Measurements from ENCODE around the gene ATAD5.

GRCh38 chr17:30807896-30808295 lies 23.9 kb upstream of the ATAD5 start:
- TF ChIP-seq FOXM1 (IDR thresholded peaks at IDR 0.05; ENCODE audit: borderline replicate concordance) (no peak), SP1 (IDR thresholded peaks at IDR 0.05) (no peak), L3MBTL2 (conservative IDR thresholded peaks at IDR 0.05) (no peak), NFRKB (IDR thresholded peaks at IDR 0.05) (no peak), TARDBP (IDR thresholded peaks at IDR 0.05) (no peak), FOXA1 (IDR thresholded peaks at IDR 0.05) (no peak), ELF4 (IDR thresholded peaks at IDR 0.05) (no peak), ZNF384 (IDR thresholded peaks at IDR 0.05) (no peak), LEF1 (IDR thresholded peaks at IDR 0.05; ENCODE audit: borderline replicate concordance) (no peak), PKNOX1 (IDR thresholded peaks at IDR 0.05) (no peak), BHLHE40 (IDR thresholded peaks at IDR 0.05; ENCODE audit: borderline replicate concordance) (no peak), HDGF (IDR thresholded peaks at IDR 0.05; ENCODE audit: borderline replicate concordance) (no peak), SUZ12 (IDR thresholded peaks at IDR 0.05) (no peak)
